ENCODE data around the gene SLC24A3. TPM values are rescaled to one million over a fixed set of nuclear protein-coding genes. Genes with fewer than 3 reads are reported as not detected.

SLC24A3 gene
- total RNA-seq, result 10 to 100 TPM; 12.9 to 49.8 (median 27.6) TPM

DNA sequence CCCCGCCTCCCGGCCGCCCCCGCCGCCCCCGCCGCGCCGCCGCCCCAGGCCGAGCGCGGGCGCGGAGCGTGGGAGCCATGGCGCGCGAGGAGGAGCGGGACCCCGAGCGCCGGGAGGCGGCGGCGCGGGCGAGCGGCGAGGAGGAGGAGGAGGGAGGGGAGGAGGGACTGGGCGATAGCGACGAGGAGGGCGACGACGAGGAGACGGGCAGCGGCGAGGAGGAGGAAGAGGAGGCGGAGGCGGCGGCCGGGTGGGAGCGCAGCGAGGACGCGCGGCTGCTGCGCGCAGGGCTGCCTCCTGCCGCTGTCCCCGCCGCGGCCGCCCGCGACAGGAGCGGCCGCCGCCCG is at the start of gene SLC24A3:
Gene SLC24A3 (plus strand): TSS at position 174 of the 347 bp plus-strand sequence.
- intact Hi-C loops (cut with DNase I; ENCODE audit: low total_unique reads), result loop anchor here (5.0 to 10.0 kb wide), 2 partner anchors 228 to 450 kb away; no protein-coding TSS in a partner anchor
- DNase-seq, result peak; percentile 46 to 57
- H3K4me3 ChIP-seq, result peak within 1 kb of the TSS; percentile 50 to 87
- H3K4me1 ChIP-seq, result peaks cover 7 to 16% of the 10 kb centered on the region in 2 donors
- H3K36me3 ChIP-seq, result no peaks in the 10 kb centered on the region
- H3K9me3 ChIP-seq, result no peaks in the 10 kb centered on the region
- no peak for TF ChIP-seq POLR2A (IDR thresholded peaks at IDR 0.05)
- TF ChIP-seq, protein P1, sequence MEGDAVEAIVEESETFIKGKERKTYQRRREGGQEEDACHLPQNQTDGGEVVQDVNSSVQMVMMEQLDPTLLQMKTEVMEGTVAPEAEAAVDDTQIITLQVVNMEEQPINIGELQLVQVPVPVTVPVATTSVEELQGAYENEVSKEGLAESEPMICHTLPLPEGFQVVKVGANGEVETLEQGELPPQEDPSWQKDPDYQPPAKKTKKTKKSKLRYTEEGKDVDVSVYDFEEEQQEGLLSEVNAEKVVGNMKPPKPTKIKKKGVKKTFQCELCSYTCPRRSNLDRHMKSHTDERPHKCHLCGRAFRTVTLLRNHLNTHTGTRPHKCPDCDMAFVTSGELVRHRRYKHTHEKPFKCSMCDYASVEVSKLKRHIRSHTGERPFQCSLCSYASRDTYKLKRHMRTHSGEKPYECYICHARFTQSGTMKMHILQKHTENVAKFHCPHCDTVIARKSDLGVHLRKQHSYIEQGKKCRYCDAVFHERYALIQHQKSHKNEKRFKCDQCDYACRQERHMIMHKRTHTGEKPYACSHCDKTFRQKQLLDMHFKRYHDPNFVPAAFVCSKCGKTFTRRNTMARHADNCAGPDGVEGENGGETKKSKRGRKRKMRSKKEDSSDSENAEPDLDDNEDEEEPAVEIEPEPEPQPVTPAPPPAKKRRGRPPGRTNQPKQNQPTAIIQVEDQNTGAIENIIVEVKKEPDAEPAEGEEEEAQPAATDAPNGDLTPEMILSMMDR (IDR thresholded peaks at IDR 0.05), result no peak
- H3K27me3 ChIP-seq, result no peaks in the 10 kb centered on the region
- peak within 1 kb of the TSS; percentile 91 for H3K27ac ChIP-seq

DNA sequence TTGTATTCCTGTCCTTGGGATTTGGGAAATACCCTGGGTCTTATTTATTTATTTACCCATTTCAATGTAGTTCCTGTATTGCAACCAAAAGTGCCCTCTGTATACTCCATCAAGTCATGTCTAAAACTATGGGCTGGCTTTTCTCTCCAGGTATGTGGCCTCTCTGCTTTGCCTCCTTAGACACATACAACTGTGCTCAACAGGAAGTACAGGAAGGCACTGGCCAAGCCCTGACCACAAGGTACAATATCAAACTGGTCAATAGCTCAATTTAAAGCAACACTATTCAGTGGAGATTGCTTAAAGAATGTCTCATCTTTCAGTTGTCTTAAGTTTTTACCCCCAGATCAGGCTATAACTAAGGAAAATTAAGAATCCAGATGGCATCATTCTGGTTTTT is 42.3 kb upstream of the SLC24A3 start:
- no peaks in the 10 kb centered on the region for H3K36me3 ChIP-seq
- no peak overlapping the region for H3K27ac ChIP-seq
- TF ChIP-seq POLR2A (IDR thresholded peaks at IDR 0.05), result no peak
- TF ChIP-seq, protein P1 (IDR thresholded peaks at IDR 0.05), result no peak
- intact Hi-C loops (cut with DNase I; ENCODE audit: low total_unique reads), result no loop called here
- H3K4me3 ChIP-seq, result no peak overlapping the region
- H3K4me1 ChIP-seq, result no peaks in the 10 kb centered on the region
- H3K27me3 ChIP-seq, result no peaks in the 10 kb centered on the region
- H3K9me3 ChIP-seq, result peaks cover 0 to 5% of the 10 kb centered on the region in 2 donors
- no peak for DNase-seq

DNA sequence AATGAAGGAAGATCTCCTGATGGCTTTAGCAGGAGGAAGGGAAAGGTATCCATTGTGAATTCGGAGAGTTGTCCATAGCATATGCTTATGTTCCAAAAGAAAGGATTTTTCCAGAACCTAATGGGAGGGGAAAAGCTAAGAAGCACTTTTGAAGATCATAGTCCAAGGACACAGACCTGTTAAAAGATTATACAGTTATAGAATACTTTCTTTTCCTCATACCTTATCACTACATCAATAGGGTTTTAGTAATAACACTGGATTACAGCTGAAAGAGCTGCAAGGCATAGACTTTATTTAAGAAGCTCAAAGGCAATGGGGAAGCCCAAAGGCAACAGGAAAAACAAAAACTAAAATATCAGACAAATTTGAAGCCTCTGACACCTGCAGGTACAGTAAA is 39.8 kb upstream of the SLC24A3 start:
- H3K4me1 ChIP-seq, result no peaks in the 10 kb centered on the region
- intact Hi-C loops (cut with DNase I; ENCODE audit: low total_unique reads), result no loop called here

DNA sequence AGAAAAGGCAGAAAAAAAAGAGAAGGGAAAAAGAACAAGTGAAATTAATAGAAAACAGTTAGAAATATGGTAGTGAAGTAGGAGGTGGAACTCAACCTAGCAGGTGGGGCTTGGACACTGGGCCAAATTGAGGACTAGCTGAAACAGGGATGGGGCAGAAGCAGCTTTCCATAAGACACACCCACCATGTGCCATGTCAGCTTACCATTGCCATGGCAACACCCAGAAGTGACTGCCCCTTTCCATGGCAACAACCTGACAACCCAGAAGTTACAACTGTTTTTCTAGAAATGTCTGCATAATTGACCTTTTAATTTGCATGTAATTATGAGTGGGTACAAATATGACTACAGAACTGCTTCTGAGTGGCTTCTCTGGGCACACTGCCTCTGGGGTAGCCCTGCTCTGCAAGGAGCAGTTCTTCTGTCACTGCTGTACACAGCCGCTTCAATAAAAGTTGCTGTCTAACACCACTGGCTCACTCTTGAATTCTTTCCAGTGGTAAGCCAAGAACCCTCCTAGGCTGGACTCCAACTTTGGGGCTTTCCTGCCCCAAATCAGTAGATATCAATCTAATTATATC is 35.9 kb upstream of the SLC24A3 start:
- intact Hi-C loops (cut with DNase I; ENCODE audit: low total_unique reads), result no loop called here
- Histone ChIP-seq H3K27me3 (no peaks in the 10 kb centered on the region), H3K4me3 (no peak overlapping the region), H3K27ac (no peak overlapping the region), H3K4me1 (no peaks in the 10 kb centered on the region), H3K9me3 (no peaks in the 10 kb centered on the region), H3K36me3 (no peaks in the 10 kb centered on the region)
- no peak for DNase-seq
- TF ChIP-seq, protein P1 (IDR thresholded peaks at IDR 0.05), result no peak

More for the DNA sequence above, 39.8 kb upstream of the SLC24A3 start:
- Histone ChIP-seq H3K36me3 (no peaks in the 10 kb centered on the region), H3K4me3 (no peak overlapping the region), H3K27ac (no peak overlapping the region), H3K9me3 (peaks cover 0 to 1% of the 10 kb centered on the region in 2 donors), H3K27me3 (no peaks in the 10 kb centered on the region)
- TF ChIP-seq, protein P1 (IDR thresholded peaks at IDR 0.05), result no peak
- no peak for TF ChIP-seq POLR2A (IDR thresholded peaks at IDR 0.05)
- no peak for DNase-seq

DNA sequence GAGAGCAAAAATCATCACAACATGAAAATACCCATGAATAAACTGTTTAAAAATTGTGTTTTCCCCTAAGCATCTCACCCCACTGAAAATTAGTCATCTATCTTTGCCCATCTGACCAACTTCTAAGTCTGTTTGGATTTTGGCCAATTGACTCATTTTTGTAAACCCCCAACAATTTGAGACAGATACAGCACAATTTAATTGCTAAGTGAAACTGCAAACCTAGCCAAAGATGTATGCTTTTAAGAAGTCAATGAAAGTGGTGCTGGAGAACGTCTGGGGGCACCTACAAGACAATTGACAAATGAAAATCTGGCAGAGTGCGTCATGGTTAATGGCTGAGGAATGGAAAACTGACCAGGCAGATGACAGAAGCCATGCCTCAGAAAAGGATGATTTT is 30.9 kb upstream of the SLC24A3 start:
- no peak overlapping the region for H3K27ac ChIP-seq
- no peak for DNase-seq
- TF ChIP-seq, protein P1 (IDR thresholded peaks at IDR 0.05), result no peak
- TF ChIP-seq POLR2A (IDR thresholded peaks at IDR 0.05), result no peak
- no peaks in the 10 kb centered on the region for H3K9me3 ChIP-seq
- no peaks in the 10 kb centered on the region for H3K36me3 ChIP-seq
- H3K4me3 ChIP-seq, result no peak overlapping the region
- no peaks in the 10 kb centered on the region for H3K4me1 ChIP-seq
- intact Hi-C loops (cut with DNase I; ENCODE audit: low total_unique reads), result no loop called here
- H3K27me3 ChIP-seq, result no peaks in the 10 kb centered on the region
